ENCODE data around the gene ERGIC2. TPM values are rescaled to one million over a fixed set of nuclear protein-coding genes. Genes with fewer than 3 reads are reported as not detected.
"Not testable (repeated sequence)": the region's sequence is repeated elsewhere in the genome, so short reads cannot be mapped to it uniquely, and the experiment has no call there.

Gene ERGIC2
- total RNA-seq, 2 experiments from 2014 or later: 61.1 to 68.2 TPM

DNA sequence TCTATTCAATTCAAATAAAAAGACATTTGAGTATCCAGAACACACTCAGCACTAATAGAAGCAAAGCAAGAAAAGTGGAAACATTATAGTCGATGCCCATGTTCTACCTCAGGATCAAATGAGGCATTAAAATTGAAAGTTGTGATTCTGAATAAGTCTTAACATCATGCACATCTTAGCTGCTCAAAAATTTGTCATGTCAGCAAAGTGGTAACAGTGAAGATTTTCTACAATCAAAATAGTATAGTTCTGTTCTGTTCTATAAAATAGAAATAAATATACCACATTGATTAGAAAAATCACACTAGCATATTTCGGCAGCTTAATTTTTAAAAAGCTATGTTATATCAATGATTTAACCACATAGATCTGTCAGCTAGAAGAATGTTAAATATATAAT, 74.7 kb downstream of the ERGIC2 start:
- Mint-ChIP-seq H3K4me1 (no peaks in the 10 kb centered on the region), H3K4me3 (no peak overlapping the region), H3K36me3 (peaks cover 1% of the 10 kb centered on the region), H3K9me3 (no peaks in the 10 kb centered on the region), H3K27me3 (no peaks in the 10 kb centered on the region), H3K27ac (no peak overlapping the region)
- POLR2A ChIA-PET: no interaction called here
- DNase-seq (no peak), ATAC-seq (ENCODE audit: low read depth) (no peak)

DNA sequence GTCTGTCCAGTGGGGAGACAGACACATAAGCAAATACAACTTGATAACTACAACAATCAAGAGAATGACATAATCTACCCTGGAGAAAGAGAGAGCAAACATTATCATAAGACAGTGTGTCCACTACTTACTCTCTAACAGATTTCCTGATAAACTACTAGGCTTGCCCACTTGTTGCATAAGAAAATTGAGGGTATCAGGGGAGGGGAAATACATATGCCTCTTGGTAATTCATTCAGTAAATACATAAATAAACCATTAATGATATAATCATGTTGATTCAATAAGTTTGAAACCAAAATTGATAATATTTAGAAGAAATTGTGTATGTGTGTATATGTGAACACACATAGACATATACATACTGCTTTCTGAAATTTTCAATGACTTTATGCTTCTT, 76.6 kb downstream of the ERGIC2 start:
- H3K4me3 Mint-ChIP-seq: no peak overlapping the region
- H3K36me3 Mint-ChIP-seq: peaks cover 1% of the 10 kb centered on the region
- DNase-seq: no peak
- no peaks in the 10 kb centered on the region for H3K4me1 Mint-ChIP-seq
- H3K27ac Mint-ChIP-seq: no peak overlapping the region
- no peak for ATAC-seq (ENCODE audit: low read depth)
- no peaks in the 10 kb centered on the region for H3K9me3 Mint-ChIP-seq
- H3K27me3 Mint-ChIP-seq: no peaks in the 10 kb centered on the region
- POLR2A ChIA-PET: no interaction called here

- Mint-ChIP-seq H3K9me3 (no peaks in the 10 kb centered on the region), H3K27me3 (no peaks in the 10 kb centered on the region), H3K27ac (no peak overlapping the region), H3K4me3 (no peak overlapping the region), H3K4me1 (no peaks in the 10 kb centered on the region), H3K36me3 (peaks cover 1% of the 10 kb centered on the region)
- DNase-seq (no peak), ATAC-seq (ENCODE audit: low read depth) (no peak)
- POLR2A ChIA-PET: no interaction called here
Observed at GRCh38 chr12:29301114-29301513, 79.9 kb downstream of the ERGIC2 start.

GRCh38 chr12:29299633-29300032, 81.3 kb downstream of the ERGIC2 start:
- no peak for ATAC-seq (ENCODE audit: low read depth)
- DNase-seq: no peak
- no peak overlapping the region for H3K27ac Mint-ChIP-seq
- no peaks in the 10 kb centered on the region for H3K9me3 Mint-ChIP-seq
- no peaks in the 10 kb centered on the region for H3K4me1 Mint-ChIP-seq
- POLR2A ChIA-PET: no interaction called here
- H3K4me3 Mint-ChIP-seq: no peak overlapping the region
- no peaks in the 10 kb centered on the region for H3K27me3 Mint-ChIP-seq
- peaks cover 1% of the 10 kb centered on the region for H3K36me3 Mint-ChIP-seq

DNA sequence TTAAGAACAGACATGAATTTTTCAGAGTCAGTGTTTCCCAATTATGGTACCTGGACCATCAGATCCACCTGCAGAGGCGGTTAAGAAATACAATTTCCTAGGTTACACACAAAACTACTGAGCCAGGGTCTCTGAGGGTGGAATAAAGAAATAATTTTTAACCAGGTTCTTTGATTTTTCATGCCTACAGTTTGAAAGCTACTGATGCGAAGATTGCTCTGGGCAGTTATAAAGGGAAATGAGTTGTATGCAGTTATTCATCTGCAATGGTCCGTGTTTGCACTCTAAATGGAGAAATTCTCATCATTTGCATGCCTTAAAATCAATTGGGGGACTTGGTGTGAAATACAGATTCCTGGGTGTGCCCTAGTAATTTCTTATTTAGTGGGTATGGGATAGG, 89.7 kb downstream of the ERGIC2 start:
- Mint-ChIP-seq H3K27ac (no peak overlapping the region), H3K9me3 (peaks cover 8% of the 10 kb centered on the region), H3K4me3 (no peak overlapping the region), H3K4me1 (no peaks in the 10 kb centered on the region), H3K27me3 (no peaks in the 10 kb centered on the region), H3K36me3 (peaks cover 8% of the 10 kb centered on the region)
- ATAC-seq (ENCODE audit: low read depth): no peak
- POLR2A ChIA-PET: no interaction called here
- DNase-seq: no peak

DNA sequence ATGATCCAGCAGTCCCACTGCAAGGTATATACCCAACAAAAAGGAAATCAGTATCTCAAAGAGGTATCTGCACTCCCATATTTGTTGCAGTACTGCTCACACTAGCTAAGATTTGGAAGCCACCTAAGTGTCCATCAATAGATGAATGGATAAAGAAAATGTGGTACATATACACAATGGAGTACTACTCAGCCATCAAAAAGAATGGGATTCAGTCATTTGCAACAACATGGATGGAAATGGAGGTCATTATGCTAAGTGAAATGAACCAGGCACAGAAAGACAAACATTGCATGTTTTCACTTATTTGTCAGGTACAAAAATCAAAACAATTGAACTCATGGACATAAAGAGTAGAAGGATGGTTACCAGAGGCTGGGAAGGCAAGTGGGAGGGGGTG, 90.5 kb downstream of the ERGIC2 start:
- not testable (repeated sequence) for H3K27ac Mint-ChIP-seq; ATAC-seq (ENCODE audit: low read depth)

GRCh38 chr12:29288031-29288430, 92.9 kb downstream of the ERGIC2 start:
- Mint-ChIP-seq H3K9me3 (peaks cover 8% of the 10 kb centered on the region), H3K27me3 (no peaks in the 10 kb centered on the region), H3K4me1 (no peaks in the 10 kb centered on the region), H3K27ac (no peak overlapping the region), H3K4me3 (no peak overlapping the region), H3K36me3 (peaks cover 13% of the 10 kb centered on the region)
- POLR2A ChIA-PET: no interaction called here
- no peak for DNase-seq
- ATAC-seq (ENCODE audit: low read depth): no peak

More for the DNA sequence above, 90.5 kb downstream of the ERGIC2 start:
- H3K4me1 Mint-ChIP-seq, H3K36me3 Mint-ChIP-seq, H3K9me3 Mint-ChIP-seq, POLR2A ChIA-PET, DNase-seq, H3K27me3 Mint-ChIP-seq, H3K4me3 Mint-ChIP-seq: not testable (repeated sequence)

DNA sequence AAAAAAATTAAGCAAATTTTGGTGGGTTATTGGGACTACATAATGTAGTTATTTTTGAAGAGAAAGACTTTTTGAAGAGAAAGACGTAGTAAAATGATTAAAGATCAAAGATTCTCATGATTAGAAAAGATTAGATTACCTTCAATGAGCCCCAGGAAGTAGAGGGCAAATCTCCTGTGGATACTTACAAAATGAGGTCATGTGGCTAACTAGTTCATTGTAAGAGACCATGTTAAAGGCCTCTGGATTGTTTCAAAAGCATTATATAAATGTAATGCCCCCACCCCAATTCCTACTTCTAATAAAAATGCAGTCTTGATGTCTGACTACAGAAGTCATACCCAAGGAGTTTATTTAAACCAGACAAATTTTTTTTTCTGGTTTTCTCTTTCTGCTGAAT, 93.3 kb downstream of the ERGIC2 start:
- Mint-ChIP-seq H3K4me1 (no peaks in the 10 kb centered on the region), H3K36me3 (peaks cover 13% of the 10 kb centered on the region), H3K27me3 (no peaks in the 10 kb centered on the region), H3K4me3 (no peak overlapping the region), H3K27ac (no peak overlapping the region), H3K9me3 (peaks cover 8% of the 10 kb centered on the region)
- POLR2A ChIA-PET: no interaction called here
- ATAC-seq (ENCODE audit: low read depth): no peak
- DNase-seq: no peak

Other genes starting within 250 kb of the ERGIC2 start
- gene FAR2, start 231.9 kb downstream of the ERGIC2 start, total RNA-seq: 10 to 100 TPM; 14.5 to 16.9 TPM
- gene OVCH1, start 116.5 kb upstream of the ERGIC2 start, total RNA-seq: not detected